ENCODE results near the gene NUP54. TPM values are rescaled to one million over a fixed set of nuclear protein-coding genes. Genes with fewer than 3 reads are reported as not detected.
A peak's percentile ranks its signal among the peaks of the same experiment; 100 is the strongest.

Gene NUP54
- 33.5 TPM for polyA plus RNA-seq (2012; ENCODE audit: missing spikeins)

- FAIRE-seq (peak; percentile 99), DNase-seq (ENCODE audit: insufficient read length) (peak; percentile 82)
- TF ChIP-seq TAF1 (IDR thresholded peaks at IDR 0.05; ENCODE audit: borderline replicate concordance, low read depth, low read length): peak; percentile 96
- TF ChIP-seq POLR2AphosphoS5 (IDR thresholded peaks at IDR 0.05; ENCODE audit: low read depth, low read length): peak; percentile 90
- TF ChIP-seq POLR2A (IDR thresholded peaks at IDR 0.05; ENCODE audit: low read depth, low read length): peak; percentile 85
Measured at GRCh38 chr4:76148142-76148865, at the start of gene NUP54. TSS of gene NUP54 (minus strand) at chr4:76148397. CDS start at chr4:76148374, 23 bp downstream.

- no peak for TF ChIP-seq TAF1 (IDR thresholded peaks at IDR 0.05; ENCODE audit: borderline replicate concordance, low read depth, low read length)
- no peak for TF ChIP-seq POLR2AphosphoS5 (IDR thresholded peaks at IDR 0.05; ENCODE audit: low read depth, low read length)
- TF ChIP-seq POLR2A (IDR thresholded peaks at IDR 0.05; ENCODE audit: low read depth, low read length): no peak
- DNase-seq (ENCODE audit: insufficient read length) (no peak), FAIRE-seq (peak; percentile 74)
Measured at GRCh38 chr4:76197031-76197743, 49.0 kb upstream of the NUP54 start.

GRCh38 chr4:76196376-76196775 lies 48.2 kb upstream of the NUP54 start:
- DNase-seq (ENCODE audit: insufficient read length) (no peak), FAIRE-seq (no peak)
- no peak for TF ChIP-seq POLR2AphosphoS5 (IDR thresholded peaks at IDR 0.05; ENCODE audit: low read depth, low read length)
- no peak for TF ChIP-seq POLR2A (IDR thresholded peaks at IDR 0.05; ENCODE audit: low read depth, low read length)

GRCh38 chr4:76195326-76195725 lies 47.1 kb upstream of the NUP54 start:
- FAIRE-seq (no peak), DNase-seq (ENCODE audit: insufficient read length) (no peak)

GRCh38 chr4:76194325-76194724 lies 46.1 kb upstream of the NUP54 start:
- DNase-seq (ENCODE audit: insufficient read length) (no peak), FAIRE-seq (no peak)

More at GRCh38 chr4:76195326-76195725, 47.1 kb upstream of the NUP54 start:
- no peak for TF ChIP-seq TAF1 (IDR thresholded peaks at IDR 0.05; ENCODE audit: borderline replicate concordance, low read depth, low read length)
- TF ChIP-seq POLR2A (IDR thresholded peaks at IDR 0.05; ENCODE audit: low read depth, low read length): no peak
- TF ChIP-seq POLR2AphosphoS5 (IDR thresholded peaks at IDR 0.05; ENCODE audit: low read depth, low read length): no peak

DNA sequence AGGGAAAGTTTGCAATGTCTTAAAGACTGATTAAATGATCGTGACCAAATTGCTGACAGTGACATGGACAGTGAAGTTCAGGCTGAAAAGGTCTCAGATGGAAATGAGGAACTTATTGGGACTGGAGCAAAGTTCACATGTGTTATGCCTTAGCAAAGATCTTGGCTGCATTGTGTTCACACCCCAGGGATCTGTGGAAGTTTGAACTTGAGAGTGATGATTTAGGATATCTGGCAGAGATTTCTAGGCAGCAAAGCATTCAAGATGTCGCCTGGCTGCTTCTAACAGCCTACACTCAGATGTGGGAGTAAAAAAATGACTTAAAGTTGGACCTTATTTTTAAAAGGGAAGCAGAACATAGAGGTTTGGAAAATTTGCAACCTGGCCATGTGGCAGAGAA lies 44.0 kb upstream of the NUP54 start:
- FAIRE-seq (no peak), DNase-seq (ENCODE audit: insufficient read length) (no peak)
- TF ChIP-seq POLR2AphosphoS5 (IDR thresholded peaks at IDR 0.05; ENCODE audit: low read depth, low read length) (no peak), TAF1 (IDR thresholded peaks at IDR 0.05; ENCODE audit: borderline replicate concordance, low read depth, low read length) (no peak), POLR2A (IDR thresholded peaks at IDR 0.05; ENCODE audit: low read depth, low read length) (no peak)

More at GRCh38 chr4:76194325-76194724, 46.1 kb upstream of the NUP54 start:
- TF ChIP-seq POLR2AphosphoS5 (IDR thresholded peaks at IDR 0.05; ENCODE audit: low read depth, low read length) (no peak), TAF1 (IDR thresholded peaks at IDR 0.05; ENCODE audit: borderline replicate concordance, low read depth, low read length) (no peak), POLR2A (IDR thresholded peaks at IDR 0.05; ENCODE audit: low read depth, low read length) (no peak)

- TF ChIP-seq POLR2A (IDR thresholded peaks at IDR 0.05; ENCODE audit: low read depth, low read length) (no peak), POLR2AphosphoS5 (IDR thresholded peaks at IDR 0.05; ENCODE audit: low read depth, low read length) (no peak), TAF1 (IDR thresholded peaks at IDR 0.05; ENCODE audit: borderline replicate concordance, low read depth, low read length) (no peak)
- DNase-seq (ENCODE audit: insufficient read length) (no peak), FAIRE-seq (no peak)
Measured at GRCh38 chr4:76188557-76188956, 40.4 kb upstream of the NUP54 start.

DNA sequence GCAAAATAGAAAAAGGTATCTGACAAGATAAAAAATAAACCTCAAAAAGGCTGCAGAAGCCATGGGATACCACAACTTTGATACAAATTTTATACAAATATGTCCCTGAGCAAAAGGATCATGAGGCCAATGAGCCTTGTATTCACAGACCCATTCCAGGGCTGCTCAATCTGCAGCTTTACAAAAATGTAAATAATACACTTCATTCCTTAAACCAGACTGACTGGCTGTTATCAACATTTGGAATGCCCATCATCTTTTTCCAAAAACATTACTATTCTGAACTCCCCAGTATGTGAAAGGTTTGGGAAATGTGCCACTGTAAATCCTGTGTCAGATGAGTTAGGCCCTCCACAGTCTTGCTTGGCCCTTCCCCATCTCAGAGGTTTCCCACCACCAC lies 40.0 kb upstream of the NUP54 start:
- FAIRE-seq: no peak
- TF ChIP-seq POLR2A (IDR thresholded peaks at IDR 0.05; ENCODE audit: low read depth, low read length): no peak
- no peak for DNase-seq (ENCODE audit: insufficient read length)

GRCh38 chr4:76187152-76187551 lies 39.0 kb upstream of the NUP54 start:
- DNase-seq (ENCODE audit: insufficient read length) (no peak), FAIRE-seq (no peak)
- no peak for TF ChIP-seq TAF1 (IDR thresholded peaks at IDR 0.05; ENCODE audit: borderline replicate concordance, low read depth, low read length)
- no peak for TF ChIP-seq POLR2AphosphoS5 (IDR thresholded peaks at IDR 0.05; ENCODE audit: low read depth, low read length)
- TF ChIP-seq POLR2A (IDR thresholded peaks at IDR 0.05; ENCODE audit: low read depth, low read length): no peak

DNA sequence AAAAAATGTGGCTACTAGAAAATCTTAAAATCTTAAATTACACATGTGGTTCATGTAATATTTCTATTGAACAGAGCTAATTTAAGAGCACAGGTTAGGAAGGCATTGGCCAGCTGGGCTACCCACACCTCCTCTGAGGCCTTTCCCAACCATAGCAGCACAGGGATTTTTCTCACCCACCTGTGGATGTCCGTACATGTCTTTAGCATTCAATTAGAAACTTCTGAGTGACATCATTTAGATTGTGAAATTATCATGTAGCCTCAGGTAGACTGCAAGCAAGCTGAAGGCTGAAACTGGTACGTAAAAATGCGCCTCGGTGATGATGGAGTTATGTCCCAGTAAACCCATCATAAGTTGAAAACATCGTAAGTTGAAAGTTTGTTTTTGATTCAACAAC lies 34.3 kb upstream of the NUP54 start:
- DNase-seq (ENCODE audit: insufficient read length) (no peak), FAIRE-seq (no peak)
- TF ChIP-seq POLR2AphosphoS5 (IDR thresholded peaks at IDR 0.05; ENCODE audit: low read depth, low read length) (no peak), POLR2A (IDR thresholded peaks at IDR 0.05; ENCODE audit: low read depth, low read length) (no peak)

- TF ChIP-seq POLR2A (IDR thresholded peaks at IDR 0.05; ENCODE audit: low read depth, low read length) (no peak), TAF1 (IDR thresholded peaks at IDR 0.05; ENCODE audit: borderline replicate concordance, low read depth, low read length) (no peak), POLR2AphosphoS5 (IDR thresholded peaks at IDR 0.05; ENCODE audit: low read depth, low read length) (no peak)
- DNase-seq (ENCODE audit: insufficient read length): peak; percentile 49
- FAIRE-seq: peak; percentile 93
Measured at GRCh38 chr4:76179398-76180318, 31.5 kb upstream of the NUP54 start.
